ENCODE data around the gene ATG2B.

DNA sequence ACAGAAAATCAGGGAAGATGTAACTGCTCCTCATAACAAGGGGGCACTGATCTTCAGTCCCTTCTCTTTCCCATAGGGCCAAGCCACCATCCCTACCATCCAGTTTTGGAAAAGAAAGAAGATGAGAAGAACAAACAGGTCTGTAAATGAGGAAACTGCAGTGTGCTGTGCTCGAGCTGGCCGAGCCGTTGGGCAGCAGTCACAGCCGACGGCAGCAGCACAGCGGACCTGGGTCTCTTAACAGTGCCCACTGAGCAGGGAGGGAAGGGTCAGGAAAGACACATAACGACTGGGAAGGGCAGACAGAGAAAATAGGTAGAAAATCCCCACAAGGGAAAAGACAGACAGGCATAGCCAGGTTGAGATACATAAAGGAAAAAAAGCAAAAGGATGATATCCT, 68.9 kb downstream of the ATG2B start:
- TF ChIP-seq ESRRA (IDR thresholded peaks at IDR 0.05; ENCODE audit: borderline replicate concordance, low read length), result no peak
- TF ChIP-seq, protein P1, sequence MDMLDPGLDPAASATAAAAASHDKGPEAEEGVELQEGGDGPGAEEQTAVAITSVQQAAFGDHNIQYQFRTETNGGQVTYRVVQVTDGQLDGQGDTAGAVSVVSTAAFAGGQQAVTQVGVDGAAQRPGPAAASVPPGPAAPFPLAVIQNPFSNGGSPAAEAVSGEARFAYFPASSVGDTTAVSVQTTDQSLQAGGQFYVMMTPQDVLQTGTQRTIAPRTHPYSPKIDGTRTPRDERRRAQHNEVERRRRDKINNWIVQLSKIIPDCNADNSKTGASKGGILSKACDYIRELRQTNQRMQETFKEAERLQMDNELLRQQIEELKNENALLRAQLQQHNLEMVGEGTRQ (IDR thresholded peaks at IDR 0.05), result no peak
- TF ChIP-seq CTCF (IDR thresholded peaks at IDR 0.05), result no peak
